Astrocyte of the cerebellum (primary cell): ENCODE data around the gene EMCN.

Experiments used
- DNase-seq: peaks from one replicate; pipeline ENCODE4 v3.0.0-alpha.2; 2011; ENCODE audit warnings: low read depth
- H3K4me3 ChIP-seq: 2 replicates; pipeline ENCODE4 v1.5.1; 2011; ENCODE audit warnings: mild to moderate bottlenecking, low read depth, low read length, moderate library complexity
- in situ Hi-C: cut with HindIII; loops from 2 replicates; pipeline ENCODE4 v1.10.0; 2017; ENCODE audit warnings: low sequenced_read_pairs
- TF ChIP-seq, protein P1 (sequence below): IDR thresholded peaks from 2 replicates; pipeline ENCODE4 v1.5.1; 2012; ENCODE audit warnings: low read length, low read depth, moderate library complexity, mild to moderate bottlenecking; ENCODE audit errors: missing control alignments

The EMCN gene, protein sequence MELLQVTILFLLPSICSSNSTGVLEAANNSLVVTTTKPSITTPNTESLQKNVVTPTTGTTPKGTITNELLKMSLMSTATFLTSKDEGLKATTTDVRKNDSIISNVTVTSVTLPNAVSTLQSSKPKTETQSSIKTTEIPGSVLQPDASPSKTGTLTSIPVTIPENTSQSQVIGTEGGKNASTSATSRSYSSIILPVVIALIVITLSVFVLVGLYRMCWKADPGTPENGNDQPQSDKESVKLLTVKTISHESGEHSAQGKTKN

DNA sequence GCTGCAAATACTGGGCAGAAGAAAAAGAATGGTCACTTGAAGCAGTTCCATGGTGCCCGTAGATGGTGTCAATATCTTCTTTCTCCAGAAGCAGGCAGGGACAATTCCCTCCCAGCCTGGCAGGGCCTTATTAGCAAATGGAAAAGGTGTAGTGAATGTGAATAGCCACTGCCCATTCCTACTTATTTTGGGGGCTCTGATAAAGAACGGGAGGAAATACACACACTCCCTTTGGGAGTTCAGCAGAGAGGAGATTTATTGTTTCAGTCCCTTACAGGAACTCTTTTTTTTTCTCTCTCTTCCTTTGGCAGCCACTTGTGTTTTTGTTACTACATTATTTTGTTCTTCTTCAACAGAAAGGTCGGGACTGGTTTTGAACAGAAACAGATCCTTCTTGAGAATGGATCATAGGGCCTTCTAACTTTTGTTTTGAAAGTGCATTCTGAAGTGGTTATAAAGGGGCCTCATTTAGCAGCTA lies at the start of gene EMCN:
Gene EMCN, minus strand, starts transcription at position 159 of the 478 bp plus-strand sequence. Its CDS starts 108 bp downstream, at position 51.
- no peak within 1 kb of the TSS for H3K4me3 ChIP-seq
- TF ChIP-seq, protein P1, sequence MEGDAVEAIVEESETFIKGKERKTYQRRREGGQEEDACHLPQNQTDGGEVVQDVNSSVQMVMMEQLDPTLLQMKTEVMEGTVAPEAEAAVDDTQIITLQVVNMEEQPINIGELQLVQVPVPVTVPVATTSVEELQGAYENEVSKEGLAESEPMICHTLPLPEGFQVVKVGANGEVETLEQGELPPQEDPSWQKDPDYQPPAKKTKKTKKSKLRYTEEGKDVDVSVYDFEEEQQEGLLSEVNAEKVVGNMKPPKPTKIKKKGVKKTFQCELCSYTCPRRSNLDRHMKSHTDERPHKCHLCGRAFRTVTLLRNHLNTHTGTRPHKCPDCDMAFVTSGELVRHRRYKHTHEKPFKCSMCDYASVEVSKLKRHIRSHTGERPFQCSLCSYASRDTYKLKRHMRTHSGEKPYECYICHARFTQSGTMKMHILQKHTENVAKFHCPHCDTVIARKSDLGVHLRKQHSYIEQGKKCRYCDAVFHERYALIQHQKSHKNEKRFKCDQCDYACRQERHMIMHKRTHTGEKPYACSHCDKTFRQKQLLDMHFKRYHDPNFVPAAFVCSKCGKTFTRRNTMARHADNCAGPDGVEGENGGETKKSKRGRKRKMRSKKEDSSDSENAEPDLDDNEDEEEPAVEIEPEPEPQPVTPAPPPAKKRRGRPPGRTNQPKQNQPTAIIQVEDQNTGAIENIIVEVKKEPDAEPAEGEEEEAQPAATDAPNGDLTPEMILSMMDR = no peak
- no peak for DNase-seq
- in situ Hi-C loops = no loop called here

DNA sequence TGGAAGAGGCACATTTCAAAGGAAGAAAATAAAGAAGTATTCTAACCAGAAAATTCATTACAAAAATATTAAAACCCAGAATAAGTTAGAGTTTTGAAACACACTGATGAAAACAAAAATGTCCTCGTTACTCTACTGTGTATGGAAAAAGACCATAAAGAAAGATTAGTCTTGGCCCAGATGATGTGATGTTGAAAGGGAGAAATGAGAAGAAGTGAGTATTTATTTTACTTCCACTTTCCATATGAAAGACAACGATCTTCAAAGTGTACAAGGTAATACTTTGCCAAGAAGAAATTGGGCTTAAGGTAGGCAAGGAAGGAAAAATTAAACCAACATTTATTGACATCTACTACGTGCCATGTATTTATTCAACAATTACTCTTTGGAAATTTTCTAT lies 48.6 kb upstream of the EMCN start:
- in situ Hi-C loops = no loop called here

DNA sequence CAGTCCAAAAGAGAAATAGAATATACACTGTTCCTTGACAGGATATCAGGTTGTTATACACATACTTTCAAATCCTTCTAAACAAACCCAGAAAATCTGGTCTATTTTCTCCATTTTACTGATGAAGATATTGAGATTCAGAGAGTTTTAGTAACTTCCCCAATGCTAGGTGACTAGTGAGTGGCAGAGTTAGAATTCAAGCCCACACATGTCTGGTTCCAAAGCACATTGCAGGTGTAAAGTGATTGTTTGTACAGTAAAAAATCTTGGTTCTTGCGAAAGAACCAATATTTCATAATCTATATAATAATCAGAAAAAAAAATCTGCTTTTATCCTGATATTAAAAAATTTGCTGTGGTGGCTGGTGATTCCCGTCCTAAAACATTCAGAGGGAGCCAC lies 39.5 kb upstream of the EMCN start:
- TF ChIP-seq, protein P1 = no peak
- no peak for DNase-seq
- H3K4me3 ChIP-seq = no peak overlapping the region
- in situ Hi-C loops = no loop called here

More for the DNA sequence above, 48.6 kb upstream of the EMCN start:
- no peak for DNase-seq
- no peak overlapping the region for H3K4me3 ChIP-seq
- TF ChIP-seq, protein P1 = no peak

DNA sequence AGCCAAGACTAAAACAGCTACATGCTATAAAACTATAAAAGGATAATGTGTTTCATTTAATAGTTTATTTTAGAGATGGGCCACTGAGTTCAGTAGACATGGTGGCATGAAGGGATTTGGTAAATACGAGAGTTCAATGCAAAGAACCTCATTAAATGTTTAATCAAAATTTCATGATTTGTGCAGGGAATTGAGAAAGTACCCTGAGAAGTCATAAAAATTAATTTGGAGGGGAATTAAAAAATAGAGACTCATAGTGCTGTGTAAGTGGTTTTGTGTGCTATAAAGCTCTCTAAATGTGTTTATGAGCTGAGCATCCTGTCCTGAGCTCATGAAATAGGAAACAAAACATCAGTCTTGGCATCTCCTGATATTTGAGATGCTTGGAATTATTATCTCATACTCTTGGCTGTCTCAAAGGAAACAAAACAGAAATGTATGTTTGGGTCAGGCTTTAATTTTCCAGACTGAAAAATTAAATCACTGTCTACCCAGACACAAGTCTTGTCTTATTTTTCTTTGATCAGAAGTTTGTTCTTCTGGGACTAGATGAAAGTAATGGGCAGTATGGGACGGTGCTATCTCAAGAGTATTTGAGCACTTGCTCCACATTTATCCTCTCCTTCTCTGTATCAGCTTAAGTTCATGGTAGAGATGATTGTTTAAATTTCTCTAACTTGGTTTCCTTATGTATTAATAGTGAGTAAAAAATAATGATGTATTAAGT lies 38.0 kb upstream of the EMCN start:
- in situ Hi-C loops = no loop called here
- no peak overlapping the region for H3K4me3 ChIP-seq
- no peak for DNase-seq
- TF ChIP-seq, protein P1 = no peak

DNA sequence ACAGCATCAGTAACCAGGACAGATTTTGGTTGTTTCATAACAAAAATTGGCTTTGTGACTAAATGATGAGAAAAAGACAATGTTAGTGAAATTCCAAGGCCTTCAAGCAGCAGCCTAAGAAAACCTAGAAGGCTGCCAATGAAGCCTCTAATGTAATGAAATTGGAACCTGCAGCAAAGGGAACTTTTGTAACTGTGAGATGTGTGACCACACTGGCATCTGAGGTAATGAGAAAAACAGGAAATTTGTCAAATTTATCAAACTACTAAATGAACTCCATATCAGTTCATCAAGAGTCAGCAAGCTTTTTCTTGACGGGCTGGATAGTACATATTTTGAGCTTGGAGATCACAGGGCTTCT lies 30.4 kb upstream of the EMCN start:
- in situ Hi-C loops = no loop called here
- TF ChIP-seq, protein P1 = no peak
- DNase-seq = no peak
- H3K4me3 ChIP-seq = no peak overlapping the region

DNA sequence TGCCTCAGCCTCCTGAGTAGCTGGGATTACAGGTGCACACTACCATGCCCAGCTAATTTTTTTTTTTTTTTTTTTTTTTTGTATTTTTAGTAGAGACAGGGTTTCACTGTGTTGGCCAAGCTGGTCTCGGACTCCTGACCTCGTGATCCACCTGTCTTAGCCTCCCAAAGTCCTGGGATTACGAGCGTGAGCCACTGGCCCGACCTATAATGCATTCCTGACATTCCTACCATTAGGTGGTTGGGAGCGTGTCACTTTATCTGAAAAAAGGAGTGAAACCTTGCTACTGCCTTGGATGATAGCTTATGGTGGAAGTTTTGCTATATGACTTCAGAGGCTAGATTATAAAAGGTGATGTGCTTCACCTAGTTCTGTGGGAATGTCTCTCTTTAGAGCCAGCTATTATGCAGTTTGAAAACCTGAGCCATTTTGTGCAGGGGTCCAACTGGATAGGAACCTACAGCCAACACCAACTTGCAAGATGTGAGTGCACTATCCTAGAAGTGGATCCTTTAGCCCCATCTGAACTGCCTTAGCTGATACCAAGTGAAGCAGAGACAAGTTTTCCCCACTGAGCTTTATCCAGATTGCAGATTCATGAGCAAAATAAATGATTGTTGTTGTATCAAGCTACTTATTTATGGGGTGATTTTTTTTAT lies 29.8 kb upstream of the EMCN start:
- no peak overlapping the region for H3K4me3 ChIP-seq
- no peak for DNase-seq
- TF ChIP-seq, protein P1 = no peak
- in situ Hi-C loops = no loop called here
